Smooth muscle cell (in vitro differentiated cells): Measurements from ENCODE around the gene ALK. TPM values are rescaled to one million over a fixed set of nuclear protein-coding genes. Genes with fewer than 3 reads are reported as not detected.

Experiments used
- DNase-seq: peaks from one replicate; lab custom pipeline; 2025; ENCODE audit not compliant: unreplicated experiment; lab: John Stamatoyannopoulos, UW
- H2AFZ ChIP-seq: fragments of 200-600 bp; sonication (generic); 2 replicates; pipeline ENCODE4 v1.6.0; 2016; ENCODE audit warnings: antibody characterized with exemption, low read depth, mild to moderate bottlenecking
- H3F3A ChIP-seq: fragments of 200-600 bp; sonication (generic); 2 replicates; pipeline ENCODE4 v1.6.0; 2017; ENCODE audit warnings: antibody characterized with exemption, low read depth
- H3K27ac ChIP-seq: fragments of 200-600 bp; sonication (generic); 2 replicates; pipeline ENCODE4 v1.5.1; 2016; ENCODE audit warnings: low read depth, mild to moderate bottlenecking
- H3K27me3 ChIP-seq: fragments of 200-600 bp; sonication (generic); 2 replicates; pipeline ENCODE4 v1.6.1; 2016; ENCODE audit warnings: low read depth, mild to moderate bottlenecking
- H3K36me3 ChIP-seq: fragments of 200-600 bp; sonication (generic); 2 replicates; pipeline ENCODE4 v1.5.1; 2016; ENCODE audit warnings: low read depth
- H3K4me1 ChIP-seq: fragments of 200-600 bp; sonication (generic); 2 replicates; pipeline ENCODE4 v1.5.1; 2016; ENCODE audit warnings: low read depth
- H3K4me2 ChIP-seq: fragments of 200-600 bp; sonication (generic); 2 replicates; pipeline ENCODE4 v1.6.0; 2016; ENCODE audit warnings: mild to moderate bottlenecking
- H3K4me3 ChIP-seq: fragments of 200-600 bp; sonication (generic); 2 replicates; pipeline ENCODE4 v1.5.1; 2016; ENCODE audit warnings: mild to moderate bottlenecking
- H3K79me2 ChIP-seq: fragments of 200-600 bp; sonication (generic); 2 replicates; pipeline ENCODE4 v1.6.0; 2016; ENCODE audit warnings: low read depth, mild to moderate bottlenecking
- H3K9ac ChIP-seq: fragments of 200-600 bp; sonication (generic); 2 replicates; pipeline ENCODE4 v1.6.0; 2016; ENCODE audit warnings: low read depth
- H3K9me3 ChIP-seq: fragments of 200-600 bp; sonication (generic); replicated peaks from 2 replicates; pipeline ENCODE4 v1.5.1; 2016; ENCODE audit warnings: low read depth
- H4K20me1 ChIP-seq: fragments of 200-600 bp; sonication (generic); 2 replicates; pipeline ENCODE4 v1.6.0; 2016; ENCODE audit warnings: low read depth
- WGBS: methylation state at CpG from one replicate; pipeline ENCODE4 v1.1.7; 2016; ENCODE audit warnings: low lambda C conversion rate; 5-methylcytosine and 5-hydroxymethylcytosine counted together
- polyA plus RNA-seq: library from polyadenylated mRNA; unstranded; fragments of >200 nt; fragmentation: Nextera tagmentation; extraction: Ambion mirVana; gene quantifications from 2 replicates; pipeline ENCODE4 v1.2.1, GENCODE V29; 2016
- total RNA-seq: library from RNA; depleted of rRNA; stranded (reverse); fragments of >200 nt; gene quantifications from 2 replicates; pipeline ENCODE4 v1.2.3, GENCODE V29; 2014
- TF ChIP-seq, protein P1 (sequence below): fragments of 200-600 bp; sonication (generic); IDR thresholded peaks from 2 replicates; pipeline ENCODE4 v1.5.1; 2017; ENCODE audit warnings: borderline replicate concordance, mild to moderate bottlenecking, antibody characterized with exemption; ENCODE audit not compliant: insufficient read depth, poor library complexity, severe bottlenecking

ALK gene
- total and polyA plus RNA-seq, 2 experiments from 2014 or later = 0.13 to 0.19 TPM

DNA sequence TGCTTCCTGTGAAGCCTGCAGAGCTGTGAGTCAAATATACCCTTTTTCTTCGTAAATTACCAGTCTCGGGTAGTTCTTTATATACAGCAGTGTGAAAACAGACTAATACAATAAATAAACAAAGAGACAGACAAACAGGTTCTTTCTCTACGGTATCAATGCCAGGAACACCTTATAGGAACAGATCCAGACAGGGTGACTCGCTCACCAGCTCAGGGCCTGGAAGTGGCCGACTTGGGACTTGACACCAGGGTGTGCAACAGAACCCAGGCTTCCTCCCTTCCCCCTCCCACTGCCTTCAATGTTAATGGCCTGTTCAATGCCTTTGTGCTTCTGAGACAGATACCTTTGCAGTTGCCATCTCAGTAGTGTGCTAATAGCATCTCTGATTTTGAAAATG, 309.5 kb downstream of the ALK start:
- Histone ChIP-seq H3K4me3 (no peak overlapping the region), H3K79me2 (no peaks in the 10 kb centered on the region), H3K27me3 (peaks cover 7% of the 10 kb centered on the region), H3K4me2 (no peak overlapping the region), H3F3A (no peaks in the 10 kb centered on the region), H3K9ac (no peak overlapping the region), H3K9me3 (no peaks in the 10 kb centered on the region), H3K27ac (no peak overlapping the region), H4K20me1 (no peaks in the 10 kb centered on the region), H3K36me3 (no peaks in the 10 kb centered on the region), H2AFZ (no peak overlapping the region), H3K4me1 (peaks cover 6% of the 10 kb centered on the region)
- WGBS = 54% methylated on average over 5 of the region's 5 CpGs
- no peak for DNase-seq
- TF ChIP-seq, protein P1, sequence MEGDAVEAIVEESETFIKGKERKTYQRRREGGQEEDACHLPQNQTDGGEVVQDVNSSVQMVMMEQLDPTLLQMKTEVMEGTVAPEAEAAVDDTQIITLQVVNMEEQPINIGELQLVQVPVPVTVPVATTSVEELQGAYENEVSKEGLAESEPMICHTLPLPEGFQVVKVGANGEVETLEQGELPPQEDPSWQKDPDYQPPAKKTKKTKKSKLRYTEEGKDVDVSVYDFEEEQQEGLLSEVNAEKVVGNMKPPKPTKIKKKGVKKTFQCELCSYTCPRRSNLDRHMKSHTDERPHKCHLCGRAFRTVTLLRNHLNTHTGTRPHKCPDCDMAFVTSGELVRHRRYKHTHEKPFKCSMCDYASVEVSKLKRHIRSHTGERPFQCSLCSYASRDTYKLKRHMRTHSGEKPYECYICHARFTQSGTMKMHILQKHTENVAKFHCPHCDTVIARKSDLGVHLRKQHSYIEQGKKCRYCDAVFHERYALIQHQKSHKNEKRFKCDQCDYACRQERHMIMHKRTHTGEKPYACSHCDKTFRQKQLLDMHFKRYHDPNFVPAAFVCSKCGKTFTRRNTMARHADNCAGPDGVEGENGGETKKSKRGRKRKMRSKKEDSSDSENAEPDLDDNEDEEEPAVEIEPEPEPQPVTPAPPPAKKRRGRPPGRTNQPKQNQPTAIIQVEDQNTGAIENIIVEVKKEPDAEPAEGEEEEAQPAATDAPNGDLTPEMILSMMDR = no peak

DNA sequence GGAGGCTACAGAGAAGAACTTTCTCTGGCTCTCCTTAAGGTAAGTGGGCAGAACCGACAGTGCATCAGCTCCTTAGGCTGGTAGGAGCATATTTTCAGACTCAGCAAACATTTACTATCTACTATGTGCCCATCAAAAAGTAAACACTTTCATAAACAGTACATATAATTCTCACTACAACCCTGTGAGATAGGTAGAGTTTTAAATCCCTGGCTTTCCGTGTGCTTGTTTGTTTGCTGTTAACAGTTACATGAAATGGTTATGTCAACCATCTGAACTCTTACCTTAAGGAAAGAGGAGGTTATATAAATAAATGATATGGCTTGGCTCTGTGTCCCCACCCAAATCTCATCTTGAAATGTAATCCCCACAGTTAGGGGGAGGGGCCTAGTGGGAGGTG, 310.1 kb downstream of the ALK start:
- H3K4me2 ChIP-seq = no peak overlapping the region
- H3K27ac ChIP-seq = no peak overlapping the region
- no peaks in the 10 kb centered on the region for H3K9me3 ChIP-seq
- H3F3A ChIP-seq = no peaks in the 10 kb centered on the region
- H3K36me3 ChIP-seq = no peaks in the 10 kb centered on the region
- H3K79me2 ChIP-seq = no peaks in the 10 kb centered on the region
- no peak overlapping the region for H3K9ac ChIP-seq
- H3K4me3 ChIP-seq = no peak overlapping the region
- peaks cover 5% of the 10 kb centered on the region for H3K4me1 ChIP-seq
- WGBS = 97% methylated on average over 2 of the region's 2 CpGs
- TF ChIP-seq, protein P1 = no peak
- H4K20me1 ChIP-seq = no peaks in the 10 kb centered on the region
- H2AFZ ChIP-seq = no peak overlapping the region
- DNase-seq = no peak
- H3K27me3 ChIP-seq = peaks cover 7% of the 10 kb centered on the region

DNA sequence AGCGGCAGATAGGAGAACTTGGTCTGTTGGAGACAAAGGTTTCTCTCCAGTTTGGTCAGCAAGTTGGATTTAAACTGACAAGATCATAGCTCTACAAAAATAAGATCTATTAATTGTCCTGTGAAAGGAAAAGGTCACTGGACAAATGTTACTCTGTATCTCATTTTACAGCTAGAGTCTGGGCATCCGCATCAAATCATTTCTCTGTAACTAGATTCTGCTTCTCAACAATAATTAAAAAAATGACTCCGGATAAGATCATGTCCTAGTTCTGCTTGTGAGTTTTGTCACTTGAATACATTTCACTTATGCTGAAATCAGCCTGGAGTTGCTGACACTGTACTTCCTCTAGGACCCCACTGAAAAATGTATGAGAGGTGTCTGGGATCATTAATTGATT, 310.8 kb downstream of the ALK start:
- 93% methylated on average over 3 of the region's 3 CpGs for WGBS
- DNase-seq = no peak
- no peaks in the 10 kb centered on the region for H3K79me2 ChIP-seq
- H2AFZ ChIP-seq = no peak overlapping the region
- H3K9me3 ChIP-seq = no peaks in the 10 kb centered on the region
- H3K4me1 ChIP-seq = no peaks in the 10 kb centered on the region
- H3K36me3 ChIP-seq = no peaks in the 10 kb centered on the region
- H3F3A ChIP-seq = no peaks in the 10 kb centered on the region
- no peak overlapping the region for H3K4me3 ChIP-seq
- H3K27me3 ChIP-seq = peaks cover 7% of the 10 kb centered on the region
- H3K9ac ChIP-seq = no peak overlapping the region
- H4K20me1 ChIP-seq = no peaks in the 10 kb centered on the region
- H3K27ac ChIP-seq = no peak overlapping the region
- TF ChIP-seq, protein P1 = no peak
- H3K4me2 ChIP-seq = no peak overlapping the region

DNA sequence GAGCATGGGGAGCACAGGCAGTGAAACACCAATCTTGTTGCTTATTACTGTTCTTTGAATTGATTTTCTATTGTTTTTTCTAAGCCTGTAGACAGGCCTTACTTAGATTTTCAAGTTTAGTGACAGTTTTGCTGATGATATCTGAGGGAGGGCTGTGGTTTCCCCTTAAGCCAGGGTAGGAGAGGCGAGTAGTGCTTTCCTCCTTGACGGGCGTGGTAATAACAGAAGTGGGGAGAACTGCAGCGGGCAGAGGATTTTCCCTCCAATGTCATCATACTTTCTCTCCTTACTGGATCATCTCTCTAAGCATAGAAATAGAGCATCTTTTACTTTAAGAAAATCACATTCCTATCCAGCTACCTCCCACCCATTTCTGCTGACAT, 314.4 kb downstream of the ALK start:
- no peak for DNase-seq
- Histone ChIP-seq H3K4me3 (no peak overlapping the region), H3F3A (no peaks in the 10 kb centered on the region), H3K4me1 (peaks cover 2% of the 10 kb centered on the region), H3K27ac (no peak overlapping the region), H3K9ac (no peak overlapping the region), H3K36me3 (no peaks in the 10 kb centered on the region), H3K4me2 (no peak overlapping the region), H2AFZ (no peak overlapping the region), H3K27me3 (peaks cover 5% of the 10 kb centered on the region), H3K79me2 (no peaks in the 10 kb centered on the region), H3K9me3 (no peaks in the 10 kb centered on the region), H4K20me1 (no peaks in the 10 kb centered on the region)
- WGBS = 63% methylated on average over 4 of the region's 4 CpGs
- TF ChIP-seq, protein P1 = no peak
